WERI-Rb-1 (cell line): ENCODE measurements around the gene PEX26.

Experiments used
- DNase-seq: peaks from one replicate; pipeline ENCODE4 v3.0.0-alpha.2; 2020
- H3K27ac ChIP-seq: fragments of 250-450 bp; sonication (Bioruptor Pico); 2 replicates; pipeline ENCODE4 v1.5.1; 2020; ENCODE audit warnings: mild to moderate bottlenecking, moderate library complexity
- H3K27me3 ChIP-seq: fragments of 250-450 bp; sonication (Bioruptor Pico); 2 replicates; pipeline ENCODE4 v1.5.1; 2021; ENCODE audit warnings: mild to moderate bottlenecking, low read depth, moderate library complexity; ENCODE audit not compliant: insufficient read depth, severe bottlenecking
- H3K36me3 ChIP-seq: fragments of 250-450 bp; sonication (Bioruptor Pico); 2 replicates; pipeline ENCODE4 v1.5.1; 2020; ENCODE audit warnings: mild to moderate bottlenecking, moderate library complexity
- H3K4me3 ChIP-seq: 2 replicates; pipeline ENCODE4 v1.5.1; 2011; ENCODE audit warnings: low read depth, mild to moderate bottlenecking, control low read depth, low read length
- H3K9me3 ChIP-seq: fragments of 250-450 bp; sonication (Bioruptor Pico); 2 replicates; pipeline ENCODE4 v1.5.1; 2021; ENCODE audit warnings: mild to moderate bottlenecking, moderate library complexity; ENCODE audit not compliant: severe bottlenecking
- CTCF ChIP-seq: IDR thresholded peaks from 2 replicates; pipeline ENCODE4 v1.5.1; 2011; ENCODE audit warnings: low read depth, mild to moderate bottlenecking, control low read depth, inconsistent platforms, low read length

Gene PEX26

DNA sequence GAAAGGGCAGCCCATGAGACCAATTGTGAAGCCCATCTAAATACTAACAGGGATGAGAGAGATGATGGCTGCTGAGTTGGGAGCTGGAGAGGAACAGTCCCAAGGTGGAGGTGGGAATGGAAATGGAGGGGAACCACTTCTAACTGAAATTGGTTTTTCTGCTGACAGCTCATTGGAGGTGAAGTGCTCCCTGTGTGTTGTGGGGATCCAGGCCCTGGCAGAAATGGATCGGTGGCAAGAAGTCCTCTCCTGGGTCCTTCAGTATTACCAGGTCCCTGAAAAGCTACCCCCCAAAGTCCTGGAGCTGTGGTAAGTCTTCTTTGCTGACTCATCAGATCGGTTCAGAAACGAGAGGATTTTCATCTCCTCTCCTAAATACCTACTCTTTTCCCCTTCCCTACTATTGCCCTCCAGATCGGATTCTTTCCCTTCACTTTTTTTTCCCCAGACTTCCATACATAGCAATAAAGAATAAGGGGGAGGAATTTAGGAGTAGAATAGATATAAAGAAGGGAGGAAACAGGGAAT lies 2.0 kb downstream of the PEX26 start:
- no peak overlapping the region for H3K4me3 ChIP-seq
- H3K9me3 ChIP-seq = no peaks in the 10 kb centered on the region
- H3K36me3 ChIP-seq = peaks cover 43% of the 10 kb centered on the region
- H3K27ac ChIP-seq = no peak overlapping the region
- no peak for TF ChIP-seq CTCF
- H3K27me3 ChIP-seq = no peaks in the 10 kb centered on the region
- no peak for DNase-seq

GRCh38 chr22:18081416-18081815 lies 3.6 kb downstream of the PEX26 start:
- H3K4me3 ChIP-seq = no peak overlapping the region
- no peaks in the 10 kb centered on the region for H3K9me3 ChIP-seq
- peaks cover 60% of the 10 kb centered on the region for H3K36me3 ChIP-seq
- H3K27ac ChIP-seq = no peak overlapping the region
- no peak for TF ChIP-seq CTCF
- no peak for DNase-seq
- no peaks in the 10 kb centered on the region for H3K27me3 ChIP-seq

GRCh38 chr22:18082467-18082866 lies 4.7 kb downstream of the PEX26 start:
- no peaks in the 10 kb centered on the region for H3K9me3 ChIP-seq
- H3K36me3 ChIP-seq = peaks cover 68% of the 10 kb centered on the region
- no peak for DNase-seq
- no peak overlapping the region for H3K4me3 ChIP-seq
- no peak for TF ChIP-seq CTCF
- no peak overlapping the region for H3K27ac ChIP-seq
- H3K27me3 ChIP-seq = no peaks in the 10 kb centered on the region

GRCh38 chr22:18083406-18083805 lies 5.6 kb downstream of the PEX26 start:
- Histone ChIP-seq H3K36me3 (peaks cover 76% of the 10 kb centered on the region), H3K9me3 (no peaks in the 10 kb centered on the region), H3K4me3 (no peak overlapping the region), H3K27ac (no peak overlapping the region), H3K27me3 (no peaks in the 10 kb centered on the region)
- DNase-seq = no peak
- TF ChIP-seq CTCF = no peak

DNA sequence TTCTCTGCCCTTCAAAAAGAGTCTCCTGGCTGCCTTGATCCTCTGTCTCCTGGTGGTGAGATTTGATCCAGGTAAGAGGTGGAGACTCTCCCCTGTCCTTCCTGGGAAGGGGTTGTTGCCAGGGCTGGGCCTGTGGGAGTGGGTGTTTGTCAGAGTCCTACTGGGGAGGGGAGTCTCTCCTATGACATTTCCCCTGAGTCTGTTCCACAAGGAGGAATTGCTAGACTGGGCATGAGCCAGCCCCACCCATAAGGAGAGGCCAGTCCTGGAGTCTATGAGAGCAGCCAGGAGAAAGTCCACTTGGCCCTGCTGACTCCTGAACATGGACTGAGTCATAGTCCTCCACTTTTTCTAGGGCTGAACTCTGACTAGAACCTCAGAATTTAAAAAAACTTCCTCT lies 7.4 kb downstream of the PEX26 start:
- H3K36me3 ChIP-seq = peaks cover 74% of the 10 kb centered on the region
- H3K27ac ChIP-seq = no peak overlapping the region
- H3K9me3 ChIP-seq = no peaks in the 10 kb centered on the region
- no peaks in the 10 kb centered on the region for H3K27me3 ChIP-seq
- no peak overlapping the region for H3K4me3 ChIP-seq
- no peak for DNase-seq
- TF ChIP-seq CTCF = no peak

DNA sequence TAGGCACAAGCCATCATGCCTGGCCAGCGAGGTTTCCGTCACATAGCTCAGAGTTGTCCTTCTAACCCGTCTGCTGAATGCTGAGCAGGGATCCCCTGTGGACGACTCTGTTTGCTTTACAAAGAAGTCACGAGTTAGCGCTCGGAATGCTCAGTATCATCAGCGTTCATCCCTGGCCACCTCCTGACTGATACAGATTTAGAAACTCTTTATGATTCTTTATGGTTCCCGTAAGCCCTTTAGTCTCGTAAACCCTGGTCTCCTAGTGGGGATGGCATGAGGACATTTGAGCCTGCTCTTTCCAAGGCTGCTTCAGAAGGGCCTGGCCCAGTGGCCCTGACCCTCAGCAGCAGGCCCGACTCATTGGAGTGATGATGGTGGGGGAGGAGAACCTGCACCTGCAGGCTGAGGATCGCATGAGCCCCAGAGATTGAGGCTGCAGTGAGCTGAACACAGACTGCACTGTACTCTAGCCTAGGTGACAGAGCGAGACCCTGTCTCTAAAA lies 9.6 kb downstream of the PEX26 start:
- Histone ChIP-seq H3K4me3 (no peak overlapping the region), H3K27ac (no peak overlapping the region), H3K27me3 (no peaks in the 10 kb centered on the region), H3K36me3 (peaks cover 58% of the 10 kb centered on the region), H3K9me3 (no peaks in the 10 kb centered on the region)
- no peak for TF ChIP-seq CTCF
- DNase-seq = no peak
